HS-5 (cell line): ENCODE measurements around the gene DNAAF2.
"Not testable (repeated sequence)": the region's sequence is repeated elsewhere in the genome, so short reads cannot be mapped to it uniquely, and the experiment has no call there.

Experiments used
- DNase-seq: peaks from one replicate; pipeline ENCODE4 v3.0.0-alpha.2; 2012; ENCODE audit warnings: low read depth

Gene DNAAF2

DNA sequence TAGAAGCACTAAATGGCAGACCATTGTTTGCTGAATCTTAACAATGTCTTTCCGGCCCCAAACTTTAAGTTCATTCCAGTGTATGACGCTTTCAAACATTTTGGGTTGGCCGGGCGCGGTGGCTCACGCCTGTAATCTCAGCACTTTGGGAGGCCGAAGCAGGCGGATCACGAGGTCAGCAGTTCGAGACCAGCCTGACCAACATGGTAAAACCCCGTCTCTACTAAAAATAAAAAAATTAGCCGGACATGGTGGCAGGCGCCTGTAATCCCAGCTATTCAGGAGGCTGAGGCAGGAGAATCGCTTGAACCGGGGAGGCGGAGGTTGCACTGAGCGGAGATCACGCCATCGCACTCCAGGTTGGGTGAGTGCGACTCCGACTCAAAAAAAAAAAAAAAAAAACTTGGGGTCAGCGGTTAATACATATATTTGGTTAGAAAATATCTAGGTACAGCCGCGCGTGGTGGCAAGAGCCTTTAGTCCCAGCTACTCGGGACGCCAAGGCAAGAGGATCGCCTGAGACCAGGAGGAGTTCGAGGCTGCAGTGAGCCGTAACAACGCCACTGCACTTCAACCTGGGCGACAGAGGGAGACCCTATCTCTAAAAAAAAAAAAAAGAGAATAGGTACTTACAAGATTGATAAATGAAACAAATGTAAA is 49.9 kb downstream of the DNAAF2 start:
- not testable (repeated sequence) for DNase-seq

DNA sequence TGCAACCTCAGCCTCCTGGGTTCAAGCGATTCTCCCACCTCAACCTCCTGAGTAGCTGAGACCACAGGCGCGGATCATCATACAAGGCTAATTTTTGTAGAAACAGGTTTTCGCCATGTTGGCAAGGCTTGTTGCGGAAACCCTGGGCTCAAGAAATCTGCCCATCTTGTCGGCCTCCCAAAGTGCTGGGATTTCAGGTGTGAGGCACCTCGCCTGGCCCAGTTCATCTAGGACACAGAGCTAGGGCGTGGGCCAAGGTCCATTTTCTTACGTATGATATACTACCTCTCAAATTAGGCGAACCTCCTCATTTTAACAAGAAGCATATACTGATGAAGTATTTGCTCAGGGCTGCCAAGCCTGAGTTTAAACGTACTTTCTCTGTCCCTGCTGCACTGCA is 51.0 kb downstream of the DNAAF2 start:
- no peak for DNase-seq

DNA sequence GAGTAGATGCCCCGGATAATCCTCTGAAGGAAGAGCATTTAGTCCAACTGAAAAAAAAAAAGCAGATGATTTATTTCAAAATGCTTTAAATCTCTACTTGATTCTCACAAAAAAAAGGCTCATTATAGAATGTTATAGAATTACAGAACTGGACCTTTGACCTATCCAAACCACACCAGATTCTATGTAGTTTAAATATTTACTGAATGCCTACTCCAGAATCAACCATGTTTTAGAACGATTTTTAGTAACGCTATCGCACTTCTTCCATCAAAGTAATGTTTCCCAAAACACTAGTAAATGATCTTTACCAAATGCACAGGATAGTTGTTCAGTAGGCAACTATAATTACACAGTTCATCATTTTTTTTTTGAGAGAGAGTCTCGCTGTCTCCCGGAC is 51.4 kb downstream of the DNAAF2 start:
- no peak for DNase-seq

DNA sequence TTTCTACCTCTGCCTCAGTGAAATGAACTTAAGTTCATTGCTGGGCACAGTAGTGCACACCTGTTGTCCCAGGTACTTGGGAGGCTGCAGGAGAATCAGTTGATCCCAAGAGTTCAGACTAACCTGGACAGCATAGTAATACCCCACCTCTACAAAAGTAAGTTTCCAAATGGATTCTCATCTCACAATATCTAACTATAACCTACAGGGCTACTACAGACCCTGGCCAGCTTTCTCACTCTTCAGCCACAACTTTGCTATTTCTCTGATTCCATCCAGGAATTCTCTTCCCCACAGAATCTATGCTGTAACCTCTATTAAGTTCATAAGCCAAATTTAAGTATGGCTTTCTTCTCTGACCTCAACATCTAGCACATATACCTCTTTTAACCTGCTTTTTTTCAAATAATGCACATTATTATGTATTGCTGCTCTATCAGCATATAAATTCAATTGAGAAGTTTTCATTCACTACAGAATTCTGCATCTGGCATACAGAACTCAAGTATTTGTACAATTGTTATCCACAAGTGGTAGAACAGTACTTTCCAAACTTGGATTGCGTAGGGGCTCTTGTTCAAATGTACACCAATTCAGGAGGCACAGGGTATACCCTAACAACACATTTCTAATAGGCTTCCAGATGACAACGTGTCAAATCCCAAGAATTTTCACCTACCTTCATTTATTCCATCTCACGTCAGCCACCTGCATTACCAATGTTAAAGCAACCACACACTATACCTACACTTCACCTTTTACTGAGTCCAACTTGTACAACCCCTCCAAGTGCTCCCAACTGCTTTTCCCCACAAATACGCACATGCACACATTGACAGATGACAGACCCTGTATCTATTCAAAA is 52.7 kb downstream of the DNAAF2 start:
- no peak for DNase-seq

DNA sequence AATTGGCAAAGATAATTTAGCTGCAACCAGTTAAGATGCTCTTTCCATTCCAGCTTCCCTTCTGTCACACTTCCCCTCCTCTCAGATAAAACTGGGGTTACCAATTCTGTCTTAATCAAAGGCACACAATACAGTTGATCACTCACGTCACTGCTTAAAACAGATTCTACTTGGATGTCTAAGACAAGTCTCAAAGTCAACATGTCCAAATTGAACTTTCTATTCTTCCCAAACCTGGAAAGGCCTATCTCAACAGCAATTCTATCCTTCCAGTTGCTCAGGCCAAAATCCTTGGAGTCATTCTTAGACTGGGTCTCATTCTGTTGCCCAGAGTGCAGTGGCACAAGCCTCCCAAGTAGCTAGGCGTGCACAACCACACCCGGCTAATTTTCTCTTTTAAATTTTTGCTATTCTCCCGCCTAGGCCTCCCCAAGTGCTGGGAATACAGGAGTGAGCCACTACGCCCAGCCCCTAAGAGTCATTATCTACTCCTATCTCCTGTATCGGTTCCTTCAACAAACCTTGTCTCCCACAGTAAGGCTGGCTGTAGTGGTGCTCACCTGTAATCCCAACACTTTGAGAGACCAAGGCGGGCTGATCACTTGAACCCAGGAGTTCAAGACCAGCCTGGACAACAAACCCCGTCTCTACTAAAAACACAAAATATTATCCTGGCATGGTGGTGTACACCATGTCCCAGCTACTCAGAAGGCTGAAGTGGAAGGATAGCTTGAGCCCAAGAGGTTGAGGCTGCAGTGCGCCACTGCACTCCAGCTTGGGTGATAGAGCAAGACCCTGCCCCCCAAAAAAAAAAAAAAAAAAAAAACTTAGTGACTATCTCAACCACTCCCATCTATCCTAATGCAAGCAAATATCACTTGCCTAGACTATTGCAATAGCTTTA is 53.6 kb downstream of the DNAAF2 start:
- DNase-seq = no peak

DNA sequence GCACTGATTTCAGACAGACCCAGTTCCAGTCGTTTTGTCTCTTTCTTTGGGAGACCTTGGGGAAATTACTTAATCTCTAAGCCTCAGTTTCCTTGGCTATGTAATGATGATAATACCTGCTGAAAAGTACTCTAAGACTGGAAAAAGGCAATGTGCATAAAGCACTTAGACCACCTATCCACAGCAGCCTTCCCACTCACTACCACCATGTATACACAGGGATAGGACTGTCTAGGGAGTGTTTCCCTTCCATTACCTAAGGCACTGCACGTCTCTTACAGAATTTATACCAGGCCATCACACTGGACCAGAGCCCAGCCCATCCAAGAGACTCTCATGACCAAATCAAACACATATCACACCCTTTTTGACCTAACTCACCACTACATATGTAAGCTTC is 55.2 kb downstream of the DNAAF2 start:
- no peak for DNase-seq

DNA sequence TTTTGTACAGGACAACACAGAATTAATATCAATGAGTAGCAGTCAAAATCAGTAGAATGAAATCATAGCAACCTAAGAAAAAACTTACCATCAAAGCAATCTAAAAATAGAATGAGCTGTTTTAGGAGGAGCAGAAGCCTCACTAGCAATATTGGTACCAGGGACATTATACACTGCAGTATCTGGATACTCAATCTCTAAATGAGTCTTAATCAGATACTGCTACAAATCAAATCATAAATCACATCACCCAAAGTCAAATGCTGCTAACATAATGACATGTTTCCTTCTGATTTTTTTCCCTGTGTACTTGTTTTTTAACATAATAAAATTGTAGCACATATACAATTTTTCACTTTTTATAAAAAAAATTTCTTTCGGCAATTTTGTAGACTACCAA is 56.9 kb downstream of the DNAAF2 start:
- DNase-seq = no peak
